CD4-positive, alpha-beta T cell (primary cell): ENCODE data around the gene CARD19. TPM values are rescaled to one million over a fixed set of nuclear protein-coding genes. Genes with fewer than 3 reads are reported as not detected.
A peak's percentile ranks its signal among the peaks of the same experiment; 100 is the strongest.

Experiments
- ATAC-seq: fragments of 200-7000 bp; cut with Tn5 transposase; one replicate; pipeline ENCODE4 v1.10.0; 2022; ENCODE audit warnings: mild to moderate bottlenecking; ENCODE audit not compliant: poor library complexity
- CTCF ChIA-PET: fragments of 350-600 bp; sonication (Branson Sonifier 250); formaldehyde crosslinking; loops from one replicate; lab custom pipeline; 2021; ENCODE audit warnings: antibody characterized with exemption, inconsistent platforms; lab: Charles Lee
- POLR2A ChIA-PET: fragments of 350-600 bp; sonication (Branson Sonifier 250); formaldehyde crosslinking; loops from one replicate; lab custom pipeline; 2021; ENCODE audit warnings: antibody characterized with exemption, inconsistent platforms; lab: Charles Lee
- DNase-seq, 14 experiments: peaks; one replicate each; pipeline ENCODE4 v3.0.0-alpha.2; 2013 to 2020; ENCODE audit warnings: mixed read lengths in 2 of 14
- H3K27ac ChIP-seq, 2 donors: one replicate each; pipeline versions ENCODE4 v1.5.1 to v1.7.0; 2013; ENCODE audit warnings: low read length in 2 of 2, low read depth in 1 of 2, mild to moderate bottlenecking in 1 of 2
- H3K27me3 ChIP-seq, 2 experiments: 1 replicate in 1 of 2; 2 replicates in 1 of 2; pipeline versions ENCODE4 v1.6.1 to v1.7.0; 2013; ENCODE audit warnings: low read length in 2 of 2, control low read depth in 1 of 2, mild to moderate bottlenecking in 1 of 2, moderate library complexity in 1 of 2; ENCODE audit not compliant: insufficient read depth in 2 of 2, control insufficient read depth in 1 of 2
- H3K36me3 ChIP-seq: one replicate; pipeline ENCODE4 v1.6.1; 2013; ENCODE audit warnings: low read length, control low read depth; ENCODE audit not compliant: insufficient read depth
- H3K4me1 ChIP-seq: one replicate; pipeline ENCODE4 v1.6.1; 2013; ENCODE audit warnings: low read length, control low read depth; ENCODE audit not compliant: insufficient read depth
- H3K4me3 ChIP-seq: one replicate; pipeline ENCODE4 v1.5.1; 2013; ENCODE audit warnings: mild to moderate bottlenecking, low read length, moderate library complexity
- H3K9me3 ChIP-seq, 2 experiments: 1 replicate in 1 of 2; 2 replicates in 1 of 2; pipeline versions ENCODE4 v1.6.1 to v1.7.0; 2013; ENCODE audit warnings: low read length in 2 of 2, mild to moderate bottlenecking in 2 of 2, control low read depth in 1 of 2, moderate library complexity in 1 of 2; ENCODE audit not compliant: control insufficient read depth in 1 of 2, insufficient read depth in 1 of 2
- H3K27ac Mint-ChIP-seq: one replicate; pipeline ENCODE4 v1.8.0; 2020; ENCODE audit warnings: mixed read lengths
- H3K27me3 Mint-ChIP-seq: one replicate; pipeline ENCODE4 v1.8.0; 2021; ENCODE audit warnings: mixed read lengths
- H3K36me3 Mint-ChIP-seq: one replicate; pipeline ENCODE4 v1.8.0; 2021; ENCODE audit warnings: low read depth, mixed read lengths
- H3K4me1 Mint-ChIP-seq: one replicate; pipeline ENCODE4 v1.8.0; 2021; ENCODE audit warnings: low read depth, mixed read lengths
- H3K4me3 Mint-ChIP-seq: one replicate; pipeline ENCODE4 v1.8.0; 2020; ENCODE audit warnings: mild to moderate bottlenecking, mixed read lengths
- H3K9me3 Mint-ChIP-seq: one replicate; pipeline ENCODE4 v1.8.0; 2020; ENCODE audit warnings: mixed read lengths
- CTCF ChIP-seq: fragments of 200-600 bp; IDR thresholded peaks from one replicate; pipeline ENCODE4 v1.8.0; 2022; ENCODE audit warnings: antibody characterized with exemption, mild to moderate bottlenecking
- intact Hi-C, 2 experiments: fragments of 100-400 bp; cut with DNase I in 1 of 2; cut with micrococcal nuclease in 1 of 2; formaldehyde crosslinking; loops; one replicate each; pipeline versions ENCODE4 v1.15.1 to v1.9.0; 2023 to 2025; cut with DNase I, micrococcal nuclease
- total RNA-seq, 174 experiments: library from RNA in 2 of 174; stranded (reverse) in 2 of 174; gene quantifications; one replicate each; pipeline ENCODE4 v1.2.3 and lab custom pipeline; 2021 to 2026

CARD19 gene
- total RNA-seq, 2 experiments from 2014 or later, result 38.8 to 39.2 TPM

DNA sequence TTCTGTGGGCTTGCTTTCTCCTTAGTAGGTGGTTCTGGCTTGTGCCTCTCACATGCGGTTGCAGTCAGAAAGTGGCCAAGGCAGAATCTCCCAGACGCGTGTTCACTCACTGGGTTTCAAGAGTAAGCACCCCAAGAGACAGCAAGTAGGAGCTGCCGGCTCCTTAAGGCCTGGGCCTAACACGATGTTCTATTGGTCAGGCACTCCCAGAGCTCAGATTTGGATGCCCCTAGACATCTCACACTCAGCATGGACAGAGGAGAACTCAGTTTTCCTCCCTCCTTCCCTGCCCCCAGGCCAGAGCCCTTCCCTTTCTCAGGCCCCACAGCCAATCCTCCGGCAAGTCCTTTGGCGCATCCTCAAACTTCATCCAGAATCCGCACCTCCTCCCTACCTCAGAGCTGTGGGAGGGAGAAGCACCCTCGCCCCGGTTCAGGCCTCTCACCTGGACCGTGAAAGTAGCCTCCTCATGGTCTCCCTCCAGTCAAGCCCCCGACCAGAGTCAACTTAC lies 6.5 kb upstream of the CARD19 start:
- DNase-seq (peak in 1 of 14 experiments; percentile 25), ATAC-seq (no peak)
- ChIA-PET POLR2A (interaction anchor here (0.6 to 3.7 kb wide), 4 partner anchors 25 to 362 kb away, joined by 3 to 19 read pairs (median 3); no protein-coding TSS in a partner anchor), CTCF (interaction anchor here (0.6 kb wide), 1 partner anchor 217 kb away, joined by 3 read pairs; no protein-coding TSS in a partner anchor)
- H3K4me1 ChIP-seq, result peaks cover 28% of the 10 kb centered on the region
- H3K9me3 ChIP-seq, result peaks cover 0 to 23% of the 10 kb centered on the region in 2 experiments
- H3K27me3 Mint-ChIP-seq, result no peaks in the 10 kb centered on the region
- no peaks in the 10 kb centered on the region for H3K9me3 Mint-ChIP-seq
- H3K27ac Mint-ChIP-seq, result peak overlapping the region; percentile 80
- peaks cover 56% of the 10 kb centered on the region for H3K36me3 Mint-ChIP-seq
- H3K27ac ChIP-seq, result peak overlapping the region in 1 of 2 donors; percentile 16
- peaks cover 42% of the 10 kb centered on the region for H3K36me3 ChIP-seq
- TF ChIP-seq CTCF, result no peak
- peaks cover 50% of the 10 kb centered on the region for H3K4me1 Mint-ChIP-seq
- H3K4me3 ChIP-seq, result no peak overlapping the region
- no peak overlapping the region for H3K4me3 Mint-ChIP-seq
- no peaks in the 10 kb centered on the region for H3K27me3 ChIP-seq
- intact Hi-C loops, result no loop called here

DNA sequence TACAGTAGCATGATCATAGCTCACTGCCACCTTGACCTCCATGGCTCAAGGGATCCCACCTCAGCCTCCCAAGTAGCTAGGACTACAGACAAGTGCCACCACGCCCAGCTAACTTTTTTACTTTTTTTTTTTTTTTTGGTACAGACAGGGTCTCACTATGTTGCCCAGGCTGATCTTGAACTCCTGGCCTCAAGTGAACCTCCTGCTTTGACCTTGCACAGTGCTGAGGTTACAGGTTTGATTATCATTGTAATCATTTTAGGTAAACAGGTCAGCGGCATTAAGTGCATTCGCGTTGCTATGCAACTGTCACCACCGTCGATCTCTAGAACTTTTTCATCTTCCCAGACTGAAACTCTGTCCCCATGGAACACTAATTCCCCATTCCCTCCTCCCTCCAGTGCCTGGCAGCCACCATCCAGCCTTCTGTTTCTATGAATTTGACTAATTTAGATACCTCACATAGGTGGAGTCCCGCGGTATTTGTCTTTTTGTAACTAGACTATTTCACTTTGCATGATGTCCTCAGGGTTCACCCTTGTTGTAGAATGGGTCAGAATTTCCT lies 5.8 kb upstream of the CARD19 start:
- H3K36me3 Mint-ChIP-seq, result peaks cover 50% of the 10 kb centered on the region
- H3K4me1 Mint-ChIP-seq, result peaks cover 56% of the 10 kb centered on the region
- no peak overlapping the region for H3K4me3 Mint-ChIP-seq
- no peak for ATAC-seq
- TF ChIP-seq CTCF, result no peak
- no peak for DNase-seq
- peaks cover 35% of the 10 kb centered on the region for H3K4me1 ChIP-seq
- intact Hi-C loops, result loop anchor here in 1 of 2 experiments (5.0 kb wide), 1 partner anchor 83 kb away; no protein-coding TSS in a partner anchor
- CTCF ChIA-PET, result interaction anchor here (1.0 kb wide), 1 partner anchor 19 kb away, joined by 3 read pairs; no protein-coding TSS in a partner anchor
- no peak overlapping the region for H3K4me3 ChIP-seq
- H3K9me3 Mint-ChIP-seq, result no peaks in the 10 kb centered on the region
- H3K9me3 ChIP-seq, result peaks cover 0 to 20% of the 10 kb centered on the region in 2 experiments
- peaks cover 36% of the 10 kb centered on the region for H3K36me3 ChIP-seq
- peak overlapping the region; percentile 80 for H3K27ac Mint-ChIP-seq
- H3K27me3 Mint-ChIP-seq, result no peaks in the 10 kb centered on the region
- H3K27me3 ChIP-seq, result no peaks in the 10 kb centered on the region
- H3K27ac ChIP-seq, result no peak overlapping the region
- POLR2A ChIA-PET, result interaction anchor here (0.6 to 0.7 kb wide), 2 partner anchors 62 to 362 kb away, joined by 3 read pairs; no protein-coding TSS in a partner anchor

DNA sequence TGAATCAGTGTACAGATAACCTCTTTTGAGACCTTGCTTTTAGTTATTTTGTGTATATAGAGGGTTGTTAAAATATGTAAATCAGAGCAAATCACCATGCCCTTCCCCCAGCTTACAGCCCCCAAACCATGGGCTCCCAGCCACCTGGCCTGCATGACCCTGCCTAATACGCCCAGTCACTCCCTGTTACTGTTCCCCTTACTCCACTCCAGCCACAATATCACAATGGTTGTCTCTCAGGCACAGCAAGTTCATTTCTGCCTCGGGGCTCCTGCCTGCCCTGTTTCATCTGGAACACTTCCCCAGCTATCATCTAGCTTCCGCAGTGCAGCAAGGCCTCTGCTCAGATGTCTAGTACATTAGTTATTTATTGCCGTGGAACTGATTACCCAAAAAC lies 5.0 kb upstream of the CARD19 start:
- POLR2A ChIA-PET, result interaction anchor here (0.6 to 3.0 kb wide), 2 partner anchors 26 to 31 kb away, joined by 3 to 15 read pairs; no protein-coding TSS in a partner anchor

More for the DNA sequence above, 5.0 kb upstream of the CARD19 start:
- peaks cover 42% of the 10 kb centered on the region for H3K36me3 Mint-ChIP-seq
- Histone ChIP-seq H3K4me1 (peaks cover 36% of the 10 kb centered on the region), H3K36me3 (peaks cover 27% of the 10 kb centered on the region), H3K27ac (no peak overlapping the region), H3K4me3 (no peak overlapping the region), H3K27me3 (no peaks in the 10 kb centered on the region), H3K9me3 (peaks cover 0 to 12% of the 10 kb centered on the region in 2 experiments)
- H3K9me3 Mint-ChIP-seq, result no peaks in the 10 kb centered on the region
- CTCF ChIA-PET, result interaction anchor here (1.0 to 1.1 kb wide), 2 partner anchors 18 to 88 kb away, joined by 3 to 5 read pairs; no protein-coding TSS in a partner anchor
- ATAC-seq (no peak), DNase-seq (peak in 1 of 14 experiments; percentile 12)
- no peak for TF ChIP-seq CTCF
- H3K27ac Mint-ChIP-seq, result peak overlapping the region; percentile 80
- H3K4me3 Mint-ChIP-seq, result no peak overlapping the region
- intact Hi-C loops, result loop anchor here in 1 of 2 experiments (5.0 kb wide), 1 partner anchor 84 kb away; no protein-coding TSS in a partner anchor
- no peaks in the 10 kb centered on the region for H3K27me3 Mint-ChIP-seq
- peaks cover 56% of the 10 kb centered on the region for H3K4me1 Mint-ChIP-seq
